ENCODE data around the gene ARHGAP15. TPM values are rescaled to one million over a fixed set of nuclear protein-coding genes. Genes with fewer than 3 reads are reported as not detected.

ARHGAP15 gene
- polyA plus RNA-seq, 1 experiment, result not detected

GRCh38 chr2:143279672-143280071 lies 150.5 kb downstream of the ARHGAP15 start:
- TF ChIP-seq CTCF (IDR thresholded peaks at IDR 0.05; ENCODE audit: insufficient read depth, low read depth, low read length), result no peak
- Histone ChIP-seq H3K27me3 (ENCODE audit: control insufficient read depth, insufficient read depth, low read length) (no peaks in the 10 kb centered on the region), H3K4me3 (ENCODE audit: low read depth, low read length) (no peak overlapping the region), H3K36me3 (ENCODE audit: control insufficient read depth, insufficient read depth, low read length) (no peaks in the 10 kb centered on the region)
- ChIA-PET CTCF (interaction anchor here (1.3 to 1.5 kb wide), 2 partner anchors 10 to 20 kb away, joined by 4 to 6 read pairs; no protein-coding TSS in a partner anchor), POLR2A (no interaction called here)
- DNase-seq (ENCODE audit: low read depth), result no peak

DNA sequence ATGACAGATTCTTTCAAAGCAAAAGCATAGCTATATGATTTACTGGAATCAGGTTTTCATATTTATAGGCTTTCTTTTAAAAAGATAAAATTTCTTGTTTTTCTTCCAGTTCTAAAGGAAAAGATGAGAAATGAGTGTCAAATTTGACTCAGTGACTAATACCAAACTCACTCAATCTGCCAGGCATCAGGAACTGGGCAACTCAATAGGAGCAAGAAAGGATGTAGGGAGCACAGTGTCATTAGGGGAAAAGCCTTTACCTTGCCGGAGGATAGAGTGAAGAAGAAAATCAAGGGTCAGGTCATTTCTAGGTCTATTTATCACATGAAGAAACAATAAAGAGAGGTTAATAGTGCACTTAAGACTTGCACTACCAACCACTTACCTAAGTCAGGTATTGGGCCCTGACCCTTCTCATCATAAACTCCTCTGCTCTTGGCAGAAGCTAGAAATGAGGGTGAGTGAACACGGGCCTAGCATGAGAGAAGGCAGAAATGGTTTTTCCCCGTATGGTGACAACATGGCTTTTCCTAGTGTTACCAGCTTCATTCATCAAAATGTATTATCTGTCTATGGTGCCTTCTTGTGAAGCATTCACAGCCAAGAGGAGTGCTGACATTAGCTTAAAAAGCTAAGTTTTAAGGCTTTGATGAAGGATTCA lies 151.0 kb downstream of the ARHGAP15 start:
- H3K36me3 ChIP-seq (ENCODE audit: control insufficient read depth, insufficient read depth, low read length), result no peaks in the 10 kb centered on the region
- CTCF ChIA-PET, result interaction anchor here (1.5 kb wide), 1 partner anchor 9 kb away, joined by 6 read pairs; no protein-coding TSS in a partner anchor
- TF ChIP-seq CTCF (IDR thresholded peaks at IDR 0.05; ENCODE audit: insufficient read depth, low read depth, low read length), result no peak

DNA sequence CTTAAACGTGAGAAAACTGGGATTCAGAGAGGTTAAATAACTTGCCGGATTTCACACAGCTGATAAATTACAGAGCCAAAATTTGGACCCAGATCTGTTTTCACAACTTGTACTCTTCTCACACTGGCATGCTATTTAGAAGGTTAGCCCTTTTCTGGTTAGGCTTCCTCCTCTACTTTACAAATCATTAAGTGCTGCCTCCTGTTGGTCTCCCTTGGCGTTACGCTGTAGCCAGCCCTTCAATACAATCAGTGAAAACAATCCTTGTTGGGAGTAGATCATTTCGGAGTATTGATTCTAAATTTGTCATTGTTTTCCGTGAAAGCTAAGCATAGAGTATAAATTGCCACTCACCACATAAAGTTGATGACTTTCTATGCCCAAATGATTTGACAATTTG lies 153.5 kb downstream of the ARHGAP15 start:
- CTCF ChIA-PET, result interaction anchor here (1.1 kb wide), 1 partner anchor 247 kb away, joined by 3 read pairs; no protein-coding TSS in a partner anchor

More for the DNA sequence above, 151.0 kb downstream of the ARHGAP15 start:
- H3K4me3 ChIP-seq (ENCODE audit: low read depth, low read length), result no peak overlapping the region
- POLR2A ChIA-PET, result no interaction called here
- no peak for DNase-seq (ENCODE audit: low read depth)
- H3K27me3 ChIP-seq (ENCODE audit: control insufficient read depth, insufficient read depth, low read length), result no peaks in the 10 kb centered on the region

DNA sequence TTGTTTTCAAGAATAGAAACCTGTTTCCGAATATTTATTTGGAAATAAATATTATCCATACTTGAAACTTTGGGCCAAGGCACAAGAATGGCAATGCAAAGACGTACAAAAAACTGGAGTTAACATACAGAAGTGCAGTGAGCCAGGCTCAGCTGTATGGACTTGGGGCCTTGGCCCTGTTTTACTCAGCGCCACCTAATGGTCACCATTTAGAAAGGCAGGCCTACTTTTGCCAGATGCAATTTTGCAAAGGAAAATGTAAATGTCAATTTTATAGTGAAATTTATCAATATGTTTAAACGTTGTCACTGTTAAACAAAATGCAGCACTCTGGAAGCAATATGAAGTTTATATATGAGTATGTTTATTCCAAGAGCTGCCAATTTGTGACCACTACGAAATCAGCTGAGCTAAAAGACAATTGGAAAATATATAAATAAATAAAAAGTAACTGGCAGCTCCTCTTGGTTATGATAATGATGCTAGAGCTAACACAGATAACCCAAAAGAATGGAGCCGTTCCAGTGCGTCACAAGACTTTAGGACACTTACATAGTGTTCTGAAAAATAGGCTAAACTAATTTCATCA lies 155.0 kb downstream of the ARHGAP15 start:
- H3K27me3 ChIP-seq (ENCODE audit: control insufficient read depth, insufficient read depth, low read length), result no peaks in the 10 kb centered on the region
- TF ChIP-seq CTCF (IDR thresholded peaks at IDR 0.05; ENCODE audit: insufficient read depth, low read depth, low read length), result peak; percentile 84
- POLR2A ChIA-PET, result no interaction called here
- CTCF ChIA-PET, result interaction anchor here (0.6 to 1.7 kb wide), 9 partner anchors 8 to 1023 kb away, joined by 3 to 10 read pairs (median 4); no protein-coding TSS in a partner anchor
- no peaks in the 10 kb centered on the region for H3K36me3 ChIP-seq (ENCODE audit: control insufficient read depth, insufficient read depth, low read length)
- H3K4me3 ChIP-seq (ENCODE audit: low read depth, low read length), result no peak overlapping the region
- no peak for DNase-seq (ENCODE audit: low read depth)

More for the DNA sequence above, 153.5 kb downstream of the ARHGAP15 start:
- TF ChIP-seq CTCF (IDR thresholded peaks at IDR 0.05; ENCODE audit: insufficient read depth, low read depth, low read length), result no peak
- Histone ChIP-seq H3K27me3 (ENCODE audit: control insufficient read depth, insufficient read depth, low read length) (no peaks in the 10 kb centered on the region), H3K36me3 (ENCODE audit: control insufficient read depth, insufficient read depth, low read length) (no peaks in the 10 kb centered on the region), H3K4me3 (ENCODE audit: low read depth, low read length) (no peak overlapping the region)
- POLR2A ChIA-PET, result no interaction called here
- no peak for DNase-seq (ENCODE audit: low read depth)

GRCh38 chr2:143289025-143289424 lies 159.8 kb downstream of the ARHGAP15 start:
- Histone ChIP-seq H3K4me3 (ENCODE audit: low read depth, low read length) (no peak overlapping the region), H3K36me3 (ENCODE audit: control insufficient read depth, insufficient read depth, low read length) (no peaks in the 10 kb centered on the region), H3K27me3 (ENCODE audit: control insufficient read depth, insufficient read depth, low read length) (no peaks in the 10 kb centered on the region)
- TF ChIP-seq CTCF (IDR thresholded peaks at IDR 0.05; ENCODE audit: insufficient read depth, low read depth, low read length), result no peak
- no peak for DNase-seq (ENCODE audit: low read depth)
- CTCF ChIA-PET, result interaction anchor here (1.9 kb wide), 1 partner anchor 9 kb away, joined by 6 read pairs; no protein-coding TSS in a partner anchor
- POLR2A ChIA-PET, result no interaction called here
